ENCODE data around the gene HACD1. TPM values are rescaled to one million over a fixed set of nuclear protein-coding genes. Genes with fewer than 3 reads are reported as not detected.
"Not testable (repeated sequence)": the region's sequence is repeated elsewhere in the genome, so short reads cannot be mapped to it uniquely, and the experiment has no call there.

Gene HACD1
- total RNA-seq, 2 donors from 2014 or later = 101 to 143 TPM

DNA sequence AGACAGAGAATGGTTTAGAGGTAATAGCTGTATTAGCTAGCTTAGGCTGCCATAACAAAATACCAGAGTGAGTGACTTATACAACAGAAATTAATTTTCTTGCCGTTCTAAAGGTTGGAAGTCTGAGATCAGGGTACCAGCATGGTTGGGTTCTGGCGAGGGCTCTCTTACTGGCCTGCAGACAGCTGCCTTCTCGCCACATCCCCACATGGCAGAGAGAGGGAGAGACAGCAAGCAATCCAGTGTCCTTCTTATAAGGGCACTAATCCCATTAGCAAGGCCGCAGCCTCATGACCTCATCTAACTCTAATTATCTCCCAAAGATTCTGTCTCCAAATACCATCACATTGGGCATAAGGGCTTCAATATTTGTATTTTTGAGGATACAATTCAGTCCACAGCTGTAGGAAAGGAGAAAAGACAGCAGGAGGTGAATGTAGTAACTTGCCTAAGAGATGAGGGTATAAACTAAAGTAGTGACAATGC lies 23.2 kb upstream of the HACD1 start:
- Histone ChIP-seq H3K9me3 (no peaks in the 10 kb centered on the region), H3K4me3 (no peak overlapping the region), H3K27me3 (no peaks in the 10 kb centered on the region), H3K27ac (no peak overlapping the region), H3K4me1 (peaks cover 0 to 11% of the 10 kb centered on the region in 2 donors), H3K36me3 (no peaks in the 10 kb centered on the region)
- TF ChIP-seq, protein P1, sequence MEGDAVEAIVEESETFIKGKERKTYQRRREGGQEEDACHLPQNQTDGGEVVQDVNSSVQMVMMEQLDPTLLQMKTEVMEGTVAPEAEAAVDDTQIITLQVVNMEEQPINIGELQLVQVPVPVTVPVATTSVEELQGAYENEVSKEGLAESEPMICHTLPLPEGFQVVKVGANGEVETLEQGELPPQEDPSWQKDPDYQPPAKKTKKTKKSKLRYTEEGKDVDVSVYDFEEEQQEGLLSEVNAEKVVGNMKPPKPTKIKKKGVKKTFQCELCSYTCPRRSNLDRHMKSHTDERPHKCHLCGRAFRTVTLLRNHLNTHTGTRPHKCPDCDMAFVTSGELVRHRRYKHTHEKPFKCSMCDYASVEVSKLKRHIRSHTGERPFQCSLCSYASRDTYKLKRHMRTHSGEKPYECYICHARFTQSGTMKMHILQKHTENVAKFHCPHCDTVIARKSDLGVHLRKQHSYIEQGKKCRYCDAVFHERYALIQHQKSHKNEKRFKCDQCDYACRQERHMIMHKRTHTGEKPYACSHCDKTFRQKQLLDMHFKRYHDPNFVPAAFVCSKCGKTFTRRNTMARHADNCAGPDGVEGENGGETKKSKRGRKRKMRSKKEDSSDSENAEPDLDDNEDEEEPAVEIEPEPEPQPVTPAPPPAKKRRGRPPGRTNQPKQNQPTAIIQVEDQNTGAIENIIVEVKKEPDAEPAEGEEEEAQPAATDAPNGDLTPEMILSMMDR (IDR thresholded peaks at IDR 0.05) = no peak
- no peak for DNase-seq (ENCODE audit: low spot score)

DNA sequence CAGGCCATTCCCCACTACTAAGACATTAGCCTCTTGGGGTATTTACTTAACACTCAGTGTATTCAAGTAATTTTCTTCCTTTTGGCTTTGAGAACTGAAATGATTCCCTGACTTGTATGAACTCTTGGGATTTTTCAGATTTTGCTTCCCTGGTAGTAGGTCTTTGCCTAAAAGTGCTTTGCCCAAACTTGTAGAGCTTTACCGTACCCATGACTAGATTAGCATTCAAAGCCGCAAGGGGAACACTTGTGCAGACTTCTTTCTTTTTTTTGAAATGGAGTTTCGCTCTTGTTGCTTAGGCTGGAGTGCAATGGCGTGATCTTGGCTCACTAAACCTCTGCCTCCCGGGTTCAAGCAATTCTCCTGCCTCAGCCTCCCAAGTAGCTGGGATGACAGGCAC lies 20.7 kb upstream of the HACD1 start:
- TF ChIP-seq, protein P1 (IDR thresholded peaks at IDR 0.05) = no peak
- H3K4me1 ChIP-seq = peaks cover 0 to 3% of the 10 kb centered on the region in 2 donors

DNA sequence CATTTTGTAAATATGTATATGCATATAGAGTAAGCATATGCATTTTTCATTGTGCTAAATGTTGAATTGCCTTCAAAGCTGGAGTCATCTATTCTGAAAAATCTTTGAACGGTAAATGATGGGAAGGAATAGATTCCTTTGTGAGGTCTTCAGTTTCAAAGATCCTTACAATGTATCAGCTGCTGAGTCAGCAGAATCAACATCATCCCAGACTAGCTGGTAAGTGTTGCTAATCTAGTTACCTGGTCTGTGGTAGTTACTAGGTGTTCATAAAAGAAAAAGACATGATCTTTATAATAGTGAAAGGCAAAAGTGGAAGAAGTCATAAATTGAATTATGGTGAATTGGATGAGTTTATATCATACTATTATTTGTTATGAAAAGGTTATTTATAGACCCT lies 16.2 kb upstream of the HACD1 start:
- H3K4me3 ChIP-seq = no peak overlapping the region
- no peaks in the 10 kb centered on the region for H3K36me3 ChIP-seq
- H3K27me3 ChIP-seq = no peaks in the 10 kb centered on the region
- no peak for DNase-seq (ENCODE audit: low spot score)
- no peak overlapping the region for H3K27ac ChIP-seq
- TF ChIP-seq, protein P1 (IDR thresholded peaks at IDR 0.05) = no peak
- no peaks in the 10 kb centered on the region for H3K9me3 ChIP-seq
- no peaks in the 10 kb centered on the region for H3K4me1 ChIP-seq

More for the DNA sequence above, 20.7 kb upstream of the HACD1 start:
- Histone ChIP-seq H3K36me3 (no peaks in the 10 kb centered on the region), H3K27me3 (no peaks in the 10 kb centered on the region), H3K4me3 (no peak overlapping the region), H3K9me3 (no peaks in the 10 kb centered on the region), H3K27ac (no peak overlapping the region)
- DNase-seq (ENCODE audit: low spot score) = no peak

DNA sequence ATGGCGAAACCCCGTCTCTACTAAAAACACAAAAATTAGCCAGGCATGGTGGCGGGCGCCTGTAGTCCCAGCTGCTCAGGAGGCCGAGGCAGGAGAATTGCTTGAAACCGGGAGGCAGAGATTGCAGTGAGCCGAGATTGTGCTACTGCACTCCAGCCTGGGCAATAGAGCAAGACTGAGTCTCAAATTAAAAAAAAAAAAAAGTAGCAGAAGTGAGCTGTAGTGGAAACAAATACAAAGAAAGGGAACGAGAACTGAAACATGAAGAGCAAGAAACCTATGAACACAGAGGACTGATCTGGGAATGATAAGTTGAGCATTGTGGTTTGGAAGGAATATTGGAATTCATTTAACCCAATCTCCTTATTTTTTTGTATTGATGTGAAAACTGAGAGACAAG lies 15.4 kb upstream of the HACD1 start:
- not testable (repeated sequence) for DNase-seq (ENCODE audit: low spot score); H3K27me3 ChIP-seq; H3K4me1 ChIP-seq; H3K4me3 ChIP-seq; H3K9me3 ChIP-seq; H3K27ac ChIP-seq; H3K36me3 ChIP-seq

DNA sequence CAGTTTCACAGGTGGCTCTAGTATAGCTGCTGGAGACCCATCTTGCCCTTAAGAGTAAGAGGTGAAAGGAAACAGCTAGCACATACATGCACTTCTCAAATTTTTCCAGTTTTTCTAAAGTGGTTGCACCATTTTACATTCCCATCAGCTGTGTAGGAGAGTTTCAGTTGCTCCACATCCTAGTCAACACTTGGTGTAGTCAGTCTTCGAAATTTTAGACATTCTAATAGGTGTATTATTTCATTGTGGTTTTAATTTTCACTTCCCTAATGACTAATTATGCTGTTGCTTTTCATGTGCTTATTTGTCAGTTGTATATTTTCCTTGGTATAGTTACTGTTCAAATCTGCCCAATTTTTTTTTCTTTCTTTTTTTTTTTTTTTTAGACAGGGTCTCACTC lies 9.5 kb upstream of the HACD1 start:
- Histone ChIP-seq H3K9me3 (no peaks in the 10 kb centered on the region), H3K36me3 (no peaks in the 10 kb centered on the region)
- TF ChIP-seq, protein P1 (IDR thresholded peaks at IDR 0.05) = no peak

DNA sequence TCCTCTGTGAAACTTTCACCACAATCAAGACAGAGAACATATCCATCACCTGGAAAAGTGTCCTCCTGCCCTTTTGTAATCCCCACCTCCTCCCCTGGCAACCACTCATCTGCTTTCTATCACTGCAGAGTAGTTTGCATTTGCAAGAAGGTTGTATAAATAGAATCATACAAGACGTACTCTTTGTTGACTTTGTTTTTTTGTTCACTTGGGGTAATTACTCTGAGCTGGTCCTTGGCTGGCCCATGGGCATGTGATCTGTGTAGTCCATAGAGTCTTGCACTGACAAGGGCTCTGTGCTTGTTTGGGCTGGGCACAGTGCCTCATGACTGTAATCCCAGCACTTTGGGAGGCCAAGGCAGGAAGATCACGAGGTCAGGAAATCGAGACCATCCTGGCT lies 7.8 kb upstream of the HACD1 start:
- Histone ChIP-seq H3K4me3 (no peak overlapping the region), H3K36me3 (no peaks in the 10 kb centered on the region), H3K27me3 (no peaks in the 10 kb centered on the region), H3K4me1 (no peaks in the 10 kb centered on the region), H3K27ac (no peak overlapping the region), H3K9me3 (no peaks in the 10 kb centered on the region)
- no peak for DNase-seq (ENCODE audit: low spot score)
- TF ChIP-seq, protein P1 (IDR thresholded peaks at IDR 0.05) = no peak

More for the DNA sequence above, 9.5 kb upstream of the HACD1 start:
- no peak for DNase-seq (ENCODE audit: low spot score)
- Histone ChIP-seq H3K27me3 (no peaks in the 10 kb centered on the region), H3K4me3 (no peak overlapping the region), H3K27ac (no peak overlapping the region), H3K4me1 (no peaks in the 10 kb centered on the region)

All from right atrium auricular region (tissue), 2 donors.